ENCODE measurements around the gene ZFYVE27. TPM values are rescaled to one million over a fixed set of nuclear protein-coding genes. Genes with fewer than 3 reads are reported as not detected.

ZFYVE27 gene
- total and polyA plus RNA-seq, 10 of the 15 experiments (the other 5 are each of a cell fraction or from before 2014, with no cell fraction given): 1.1 to 28.9 (median 21.4) TPM

GRCh38 chr10:97732052-97732359 lies 4.9 kb upstream of the ZFYVE27 start:
- H3K4me3 ChIP-seq: no peak overlapping the region
- BruUV-seq (replicated peaks): no TSS peak
- DNase-seq (ENCODE audit: low read depth, low spot score): no peak
- H3K79me2 ChIP-seq (ENCODE audit: control insufficient read depth, insufficient read depth, low read length): peaks cover 1% of the 10 kb centered on the region
- H3K27ac ChIP-seq (ENCODE audit: control insufficient read depth, insufficient read depth): no peak overlapping the region
- H3K9ac ChIP-seq (ENCODE audit: control insufficient read depth, insufficient read depth, low read length): no peak overlapping the region
- SMC1A ChIA-PET (ENCODE audit: uncharacterized antibody, unreplicated experiment): interaction anchor here (0.6 to 4.3 kb wide), 10 partner anchors 9 to 160 kb away, joined by 3 to 28 read pairs (median 6); partner anchors contain the start of genes ANKRD2 and AVPI1
- no peak for FAIRE-seq
- no peaks in the 10 kb centered on the region for H3K36me3 ChIP-seq (ENCODE audit: control insufficient read depth in 2 of 2, insufficient read depth in 2 of 2, low read length in 1 of 2)
- CTCF ChIA-PET: interaction anchor here (1.0 to 21.5 kb wide), 10 partner anchors 9 to 160 kb away, joined by 3 to 416 read pairs (median 7); partner anchors contain the start of genes ANKRD2, AVPI1 and MARVELD1
- no peak overlapping the region for H3K4me2 ChIP-seq (ENCODE audit: control insufficient read depth, insufficient read depth)
- H3K9me3 ChIP-seq (replicated peaks; ENCODE audit: control insufficient read depth, insufficient read depth, low read length): no peaks in the 10 kb centered on the region; the same call in 2 of the 3 replicates
- H2AFZ ChIP-seq (ENCODE audit: control insufficient read depth, low read depth, low read length): no peak overlapping the region
- RAD21 ChIA-PET (ENCODE audit: unreplicated experiment): interaction anchor here (2.6 kb wide), 1 partner anchor 45 kb away, joined by 10 read pairs; the partner anchor contains the start of gene AVPI1
- intact Hi-C loops (cut with micrococcal nuclease; ENCODE audit: unreplicated experiment) (no loop called here), in situ Hi-C loops (cut with MboI) (loop anchor here (5.0 kb wide), 1 partner anchor 55 kb away; no protein-coding TSS in a partner anchor)
- no peak for ATAC-seq
- H3K27me3 ChIP-seq (replicated peaks in 1 of 2; ENCODE audit: control insufficient read depth in 2 of 2, insufficient read depth in 2 of 2, low read length in 1 of 2): no peaks in the 10 kb centered on the region
- H3K4me1 ChIP-seq (ENCODE audit: control insufficient read depth, insufficient read depth, low read length): peaks cover 5% of the 10 kb centered on the region; the same call in 1 of the 2 replicates
- POLR2A ChIA-PET: no interaction called here
- no peaks in the 10 kb centered on the region for H4K20me1 ChIP-seq (ENCODE audit: control insufficient read depth, insufficient read depth)
- TF ChIP-seq BACH1 (IDR thresholded peaks at IDR 0.05; ENCODE audit: borderline replicate concordance) (no peak), REST (IDR thresholded peaks at IDR 0.05; ENCODE audit: low read depth, low read length) (no peak)
- 61% methylated on average over 4 of the region's 4 CpGs for WGBS (ENCODE audit: insufficient coverage, insufficient replicate concordance, low lambda C conversion rate, missing lambda C conversion rate)
